ENCODE data around the gene CUL1.

DNA sequence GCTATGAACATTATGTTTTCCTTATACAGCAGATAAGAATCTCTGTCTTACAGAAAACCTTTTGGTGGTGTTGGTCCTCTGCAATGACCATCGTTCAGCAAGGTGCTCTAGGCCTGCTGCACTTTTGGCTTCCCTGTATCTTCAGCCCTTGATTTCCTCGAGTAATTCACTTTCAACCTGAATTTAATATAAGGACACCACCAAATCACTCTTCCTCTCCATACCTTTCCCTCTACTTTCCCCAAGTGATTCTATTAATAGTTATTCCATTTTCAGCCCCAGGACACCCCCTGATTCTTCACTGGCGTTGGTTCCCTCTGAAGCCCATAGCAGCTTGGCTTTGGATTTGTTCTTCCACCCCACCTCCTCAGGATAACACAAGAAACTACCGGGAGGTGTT lies 113.2 kb downstream of the CUL1 start:
- TF ChIP-seq CTCF (IDR thresholded peaks at IDR 0.05) (no peak), POLR2A (IDR thresholded peaks at IDR 0.05) (no peak)
